ENCODE measurements around the gene ADAMTS12.

Gene ADAMTS12

DNA sequence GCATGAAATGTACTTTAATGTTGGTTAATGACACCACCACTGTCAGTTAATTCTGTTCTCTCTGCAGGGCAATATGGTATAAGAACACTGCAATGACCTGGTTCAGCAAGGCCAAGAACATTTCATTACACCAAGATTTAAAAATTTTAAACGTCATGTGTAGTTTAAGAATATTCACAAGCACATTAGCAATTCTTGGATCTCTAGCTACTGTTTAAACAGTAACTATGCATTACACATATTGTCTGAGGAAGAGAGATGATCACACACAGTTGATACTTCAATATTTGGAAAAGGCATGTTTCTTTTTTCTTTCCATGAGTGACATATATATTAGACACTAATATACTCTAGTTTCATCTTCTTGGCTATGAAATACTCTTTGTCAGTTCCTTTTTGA is 143.0 kb downstream of the ADAMTS12 start:
- H3K36me3 ChIP-seq (ENCODE audit: insufficient read depth, low read length), result no peaks in the 10 kb centered on the region
- no peaks in the 10 kb centered on the region for H3K27me3 ChIP-seq (ENCODE audit: control insufficient read depth, insufficient read depth, low read length)
- no peaks in the 10 kb centered on the region for H3K9me3 ChIP-seq (replicated peaks; ENCODE audit: low read length)

DNA sequence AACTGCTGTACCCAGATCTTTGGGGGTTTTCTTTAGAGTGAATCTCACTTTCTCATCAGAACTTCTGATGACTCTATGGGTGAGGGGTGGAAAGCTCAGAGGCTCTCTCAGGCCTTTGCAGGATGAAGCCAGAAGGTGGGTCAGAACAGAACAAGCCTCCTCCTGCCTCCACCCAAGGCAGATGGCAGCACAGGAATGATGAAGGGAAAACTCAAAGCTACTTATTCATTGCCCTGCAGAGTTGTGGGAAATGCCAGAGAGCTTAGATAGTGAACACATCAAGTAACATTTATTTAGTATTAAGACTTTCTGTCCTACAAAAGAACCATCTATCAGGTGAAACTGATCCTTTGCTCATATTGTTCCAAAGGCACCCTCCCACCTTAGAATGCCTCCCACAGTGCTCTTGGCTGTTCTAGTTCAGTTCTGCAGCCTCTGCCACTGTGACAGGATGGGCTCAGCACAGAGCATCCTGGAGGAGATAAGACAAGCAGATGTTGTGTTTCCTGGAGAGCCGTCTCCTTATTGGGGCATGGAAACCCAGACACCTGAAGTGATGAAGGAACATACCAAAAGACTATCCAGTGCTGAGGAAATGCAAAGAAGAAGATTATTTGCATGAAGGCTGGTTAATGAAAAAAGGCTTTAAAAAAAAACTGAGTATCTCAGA is 146.6 kb downstream of the ADAMTS12 start:
- no peaks in the 10 kb centered on the region for H3K4me1 ChIP-seq (ENCODE audit: control insufficient read depth, insufficient read depth, low read length)
- H3K36me3 ChIP-seq (ENCODE audit: insufficient read depth, low read length), result no peaks in the 10 kb centered on the region
- no peak overlapping the region for H3K4me2 ChIP-seq (ENCODE audit: low read length)
- no peaks in the 10 kb centered on the region for H3K27me3 ChIP-seq (ENCODE audit: control insufficient read depth, insufficient read depth, low read length)
- no peaks in the 10 kb centered on the region for H3K9me3 ChIP-seq (replicated peaks; ENCODE audit: low read length)
- no peak overlapping the region for H3K9ac ChIP-seq (ENCODE audit: low read depth, low read length)
- H3K4me3 ChIP-seq (ENCODE audit: low read length), result no peak overlapping the region

More for the DNA sequence above, 143.0 kb downstream of the ADAMTS12 start:
- no peak overlapping the region for H3K4me3 ChIP-seq (ENCODE audit: low read length)
- no peak overlapping the region for H3K9ac ChIP-seq (ENCODE audit: low read depth, low read length)
- H3K4me1 ChIP-seq (ENCODE audit: control insufficient read depth, insufficient read depth, low read length), result no peaks in the 10 kb centered on the region
- no peak overlapping the region for H3K4me2 ChIP-seq (ENCODE audit: low read length)

DNA sequence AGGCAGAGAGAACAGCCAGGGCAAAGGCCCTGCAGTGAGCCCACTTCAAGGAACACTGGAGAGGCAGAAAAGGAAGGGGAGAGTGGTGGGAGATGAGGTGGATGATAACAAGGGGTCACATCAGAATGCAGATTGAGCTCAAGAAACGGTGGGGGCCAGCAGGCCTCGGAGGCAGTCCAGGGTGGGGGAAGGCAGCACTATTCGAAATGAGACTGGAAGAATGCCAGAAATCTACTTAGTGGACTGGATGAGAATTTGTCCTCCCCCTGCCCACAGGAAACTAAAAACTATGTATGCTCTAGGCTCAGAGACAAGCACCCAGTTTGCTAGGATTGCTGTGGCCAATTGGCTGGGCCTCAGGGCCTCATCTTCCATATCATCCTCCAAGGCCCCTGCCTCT is 148.7 kb downstream of the ADAMTS12 start:
- Histone ChIP-seq H3K36me3 (ENCODE audit: insufficient read depth, low read length) (no peaks in the 10 kb centered on the region), H3K4me1 (ENCODE audit: control insufficient read depth, insufficient read depth, low read length) (no peaks in the 10 kb centered on the region), H3K27me3 (ENCODE audit: control insufficient read depth, insufficient read depth, low read length) (no peaks in the 10 kb centered on the region)

DNA sequence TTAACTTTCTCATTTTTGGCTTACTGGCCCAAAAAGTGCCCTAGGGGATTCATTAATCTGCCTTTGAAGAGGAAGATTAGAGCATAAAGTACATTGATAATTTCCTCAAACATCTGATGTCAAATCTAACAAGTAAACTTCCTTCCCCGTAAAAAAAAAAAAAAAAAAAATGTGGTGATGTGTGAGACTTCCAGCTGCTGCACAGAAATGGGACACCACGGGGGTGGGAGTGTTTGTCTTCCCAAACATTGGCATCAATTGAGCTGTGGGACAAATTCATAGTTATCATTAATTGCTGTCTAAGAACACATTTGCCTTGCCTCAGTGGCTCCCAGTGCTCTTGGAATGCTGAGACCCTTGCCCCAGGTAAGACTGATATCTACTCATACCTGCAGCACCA is 149.6 kb downstream of the ADAMTS12 start:
- H3K9me3 ChIP-seq (replicated peaks; ENCODE audit: low read length), result no peaks in the 10 kb centered on the region
- H3K4me1 ChIP-seq (ENCODE audit: control insufficient read depth, insufficient read depth, low read length), result no peaks in the 10 kb centered on the region
- no peak overlapping the region for H3K9ac ChIP-seq (ENCODE audit: low read depth, low read length)
- H3K4me2 ChIP-seq (ENCODE audit: low read length), result no peak overlapping the region
- no peaks in the 10 kb centered on the region for H3K36me3 ChIP-seq (ENCODE audit: insufficient read depth, low read length)
- no peak overlapping the region for H3K4me3 ChIP-seq (ENCODE audit: low read length)
- no peaks in the 10 kb centered on the region for H3K27me3 ChIP-seq (ENCODE audit: control insufficient read depth, insufficient read depth, low read length)

More for the DNA sequence above, 148.7 kb downstream of the ADAMTS12 start:
- no peak overlapping the region for H3K4me3 ChIP-seq (ENCODE audit: low read length)
- no peak overlapping the region for H3K9ac ChIP-seq (ENCODE audit: low read depth, low read length)
- no peak overlapping the region for H3K4me2 ChIP-seq (ENCODE audit: low read length)
- H3K9me3 ChIP-seq (replicated peaks; ENCODE audit: low read length), result no peaks in the 10 kb centered on the region

DNA sequence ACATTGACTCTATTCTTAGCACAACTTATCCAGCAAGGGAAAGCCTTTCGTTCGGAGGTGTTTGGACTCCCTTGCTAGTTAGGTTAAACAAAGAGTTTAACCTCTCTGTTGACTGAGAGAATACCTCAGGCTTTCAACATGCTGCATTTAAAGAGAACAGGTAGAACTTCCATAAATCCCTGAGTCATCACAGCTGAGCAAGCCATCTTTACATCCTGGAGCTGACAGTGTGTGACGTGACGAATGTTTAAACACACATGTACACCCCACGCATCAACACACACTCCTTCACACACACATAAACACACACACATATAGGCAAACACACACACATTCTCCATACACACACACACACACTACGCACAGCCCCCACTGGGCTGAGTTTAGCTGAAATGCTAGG is 152.8 kb downstream of the ADAMTS12 start:
- H3K9ac ChIP-seq (ENCODE audit: low read depth, low read length), result no peak overlapping the region
- no peak overlapping the region for H3K4me2 ChIP-seq (ENCODE audit: low read length)
- H3K36me3 ChIP-seq (ENCODE audit: insufficient read depth, low read length), result no peaks in the 10 kb centered on the region
- H3K4me1 ChIP-seq (ENCODE audit: control insufficient read depth, insufficient read depth, low read length), result peaks cover 10% of the 10 kb centered on the region
- H3K27me3 ChIP-seq (ENCODE audit: control insufficient read depth, insufficient read depth, low read length), result no peaks in the 10 kb centered on the region
- H3K4me3 ChIP-seq (ENCODE audit: low read length), result no peak overlapping the region
- H3K9me3 ChIP-seq (replicated peaks; ENCODE audit: low read length), result no peaks in the 10 kb centered on the region

DNA sequence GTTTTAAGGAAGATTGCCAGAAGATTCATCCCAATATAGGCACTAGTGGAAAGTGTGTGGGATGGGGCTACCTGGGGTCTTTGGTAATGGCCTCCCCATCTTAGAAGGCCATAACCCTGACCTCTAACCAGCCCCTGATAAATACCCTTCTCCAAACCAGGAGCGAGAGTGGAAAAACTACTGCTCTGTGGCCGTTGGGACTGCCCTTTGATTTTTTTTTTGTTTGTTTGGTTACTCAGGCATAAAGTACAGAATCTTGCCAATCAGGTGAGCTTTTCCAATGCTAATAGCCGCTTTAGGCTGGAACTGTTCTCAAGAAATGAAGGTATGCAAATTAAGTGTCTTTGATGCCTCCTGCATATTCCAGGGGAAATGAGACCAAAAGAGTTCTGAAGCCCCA is 153.7 kb downstream of the ADAMTS12 start:
- Histone ChIP-seq H3K4me3 (ENCODE audit: low read length) (no peak overlapping the region), H3K9me3 (replicated peaks; ENCODE audit: low read length) (no peaks in the 10 kb centered on the region), H3K36me3 (ENCODE audit: insufficient read depth, low read length) (no peaks in the 10 kb centered on the region), H3K4me1 (ENCODE audit: control insufficient read depth, insufficient read depth, low read length) (peaks cover 11% of the 10 kb centered on the region), H3K27me3 (ENCODE audit: control insufficient read depth, insufficient read depth, low read length) (no peaks in the 10 kb centered on the region), H3K4me2 (ENCODE audit: low read length) (no peak overlapping the region), H3K9ac (ENCODE audit: low read depth, low read length) (no peak overlapping the region)

DNA sequence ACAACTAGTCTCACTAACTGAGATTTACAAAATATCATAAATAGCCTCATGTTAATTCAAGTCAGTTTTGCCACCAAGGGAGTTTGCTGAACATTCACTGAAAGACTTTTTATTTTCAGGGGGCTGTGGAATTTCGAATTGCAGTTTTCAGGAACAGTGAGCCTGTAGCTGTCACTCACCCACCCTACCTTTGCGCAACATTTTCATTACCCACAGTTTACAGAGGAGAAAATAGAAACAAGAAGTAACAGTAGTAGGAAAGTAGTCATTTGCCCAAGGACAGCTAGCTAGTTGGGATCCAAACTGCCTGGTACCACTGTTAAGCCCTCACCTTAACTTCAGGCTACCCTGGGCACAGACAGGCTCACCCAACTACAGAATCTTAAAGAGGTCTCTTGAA is 154.1 kb downstream of the ADAMTS12 start:
- H3K4me3 ChIP-seq (ENCODE audit: low read length), result no peak overlapping the region
- peaks cover 11% of the 10 kb centered on the region for H3K4me1 ChIP-seq (ENCODE audit: control insufficient read depth, insufficient read depth, low read length)
- H3K9ac ChIP-seq (ENCODE audit: low read depth, low read length), result no peak overlapping the region
- no peak overlapping the region for H3K4me2 ChIP-seq (ENCODE audit: low read length)
- H3K27me3 ChIP-seq (ENCODE audit: control insufficient read depth, insufficient read depth, low read length), result no peaks in the 10 kb centered on the region
- no peaks in the 10 kb centered on the region for H3K36me3 ChIP-seq (ENCODE audit: insufficient read depth, low read length)
- H3K9me3 ChIP-seq (replicated peaks; ENCODE audit: low read length), result no peaks in the 10 kb centered on the region

DNA sequence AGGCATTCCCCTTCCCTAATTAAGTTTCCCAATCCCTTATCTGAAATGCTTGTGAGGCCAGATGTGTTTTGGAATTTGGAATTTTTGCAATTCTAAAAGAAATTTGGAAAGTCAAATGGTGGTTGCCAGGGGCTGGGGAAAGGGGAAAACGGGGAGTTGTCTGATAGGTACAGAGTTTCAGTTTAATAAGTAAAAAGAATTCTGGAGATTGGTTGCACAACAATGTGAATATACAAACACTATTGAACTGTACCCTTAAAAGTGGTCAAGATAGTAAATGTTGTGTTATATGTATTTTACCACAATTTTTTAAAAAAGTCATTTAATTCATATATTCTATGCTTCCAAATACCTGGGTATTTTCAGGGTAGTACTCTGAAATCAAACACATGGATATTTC is 154.5 kb downstream of the ADAMTS12 start:
- no peaks in the 10 kb centered on the region for H3K36me3 ChIP-seq (ENCODE audit: insufficient read depth, low read length)
- no peak overlapping the region for H3K9ac ChIP-seq (ENCODE audit: low read depth, low read length)
- peaks cover 11% of the 10 kb centered on the region for H3K4me1 ChIP-seq (ENCODE audit: control insufficient read depth, insufficient read depth, low read length)
- H3K27me3 ChIP-seq (ENCODE audit: control insufficient read depth, insufficient read depth, low read length), result no peaks in the 10 kb centered on the region
- H3K4me3 ChIP-seq (ENCODE audit: low read length), result no peak overlapping the region
- no peaks in the 10 kb centered on the region for H3K9me3 ChIP-seq (replicated peaks; ENCODE audit: low read length)
- H3K4me2 ChIP-seq (ENCODE audit: low read length), result no peak overlapping the region

DNA sequence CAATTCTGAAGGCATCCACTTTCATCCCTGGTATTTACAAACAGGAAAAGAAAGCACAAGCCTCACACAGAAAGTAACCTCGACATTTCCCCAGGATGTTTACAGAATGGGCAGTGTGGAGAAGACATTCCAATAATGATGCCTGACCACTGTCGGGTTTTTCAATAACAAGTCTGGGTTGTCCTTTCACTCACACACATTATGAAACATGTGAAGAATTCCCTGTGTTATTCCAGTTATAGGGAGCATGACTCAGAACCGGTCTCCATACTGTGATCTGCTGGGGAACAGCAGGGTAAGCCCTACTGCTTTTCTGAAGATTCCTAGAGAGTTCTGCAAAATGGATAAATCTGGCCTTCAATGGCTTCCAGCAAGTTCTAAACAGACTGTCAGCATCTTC is 155.3 kb downstream of the ADAMTS12 start:
- Histone ChIP-seq H3K27me3 (ENCODE audit: control insufficient read depth, insufficient read depth, low read length) (no peaks in the 10 kb centered on the region), H3K9ac (ENCODE audit: low read depth, low read length) (no peak overlapping the region), H3K9me3 (replicated peaks; ENCODE audit: low read length) (no peaks in the 10 kb centered on the region), H3K4me3 (ENCODE audit: low read length) (no peak overlapping the region), H3K36me3 (ENCODE audit: insufficient read depth, low read length) (no peaks in the 10 kb centered on the region), H3K4me2 (ENCODE audit: low read length) (no peak overlapping the region), H3K4me1 (ENCODE audit: control insufficient read depth, insufficient read depth, low read length) (peaks cover 11% of the 10 kb centered on the region)

DNA sequence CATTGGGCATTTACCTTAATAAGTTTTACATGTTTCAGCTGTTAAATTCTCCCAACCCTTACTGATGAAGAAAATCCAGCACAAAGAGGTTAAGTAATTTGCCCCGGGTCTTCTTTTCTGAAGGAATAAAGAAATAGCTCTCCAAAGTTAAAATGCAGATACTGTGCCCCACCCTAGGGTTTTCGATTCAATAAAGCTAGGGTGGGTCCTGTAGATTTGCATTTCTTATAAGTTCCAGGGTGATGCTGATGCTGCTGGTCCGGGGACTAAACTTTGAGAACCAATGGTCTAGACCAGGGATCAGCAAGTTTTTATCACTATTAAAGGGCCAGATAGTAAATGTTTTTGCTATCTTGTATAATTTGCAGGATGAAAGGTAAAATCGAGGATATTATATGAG is 156.7 kb downstream of the ADAMTS12 start:
- Histone ChIP-seq H3K9me3 (replicated peaks; ENCODE audit: low read length) (no peaks in the 10 kb centered on the region), H3K4me2 (ENCODE audit: low read length) (no peak overlapping the region), H3K36me3 (ENCODE audit: insufficient read depth, low read length) (no peaks in the 10 kb centered on the region), H3K4me1 (ENCODE audit: control insufficient read depth, insufficient read depth, low read length) (peaks cover 11% of the 10 kb centered on the region), H3K4me3 (ENCODE audit: low read length) (no peak overlapping the region), H3K9ac (ENCODE audit: low read depth, low read length) (no peak overlapping the region), H3K27me3 (ENCODE audit: control insufficient read depth, insufficient read depth, low read length) (no peaks in the 10 kb centered on the region)

DNA sequence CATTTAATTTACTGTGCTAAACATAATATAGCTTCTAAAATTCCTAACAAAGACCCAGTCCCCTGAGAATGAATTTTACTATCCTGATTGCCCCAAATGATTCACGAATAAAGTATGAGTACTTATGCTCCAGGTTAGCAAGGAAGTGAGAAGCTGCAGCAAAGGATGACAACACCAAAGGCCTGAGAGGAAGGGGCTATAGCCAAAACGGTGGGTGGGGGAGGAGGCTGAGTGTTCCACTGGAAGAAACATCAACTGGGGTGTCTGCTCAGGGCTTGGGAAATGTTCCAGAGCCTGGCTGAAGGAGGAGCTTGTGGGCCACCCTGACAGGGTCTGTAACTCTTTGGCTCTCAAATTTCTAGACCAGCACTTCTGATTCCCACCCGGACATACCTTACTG is 157.3 kb downstream of the ADAMTS12 start:
- no peak overlapping the region for H3K4me3 ChIP-seq (ENCODE audit: low read length)
- no peak overlapping the region for H3K4me2 ChIP-seq (ENCODE audit: low read length)
- no peak overlapping the region for H3K9ac ChIP-seq (ENCODE audit: low read depth, low read length)
- H3K4me1 ChIP-seq (ENCODE audit: control insufficient read depth, insufficient read depth, low read length), result peaks cover 11% of the 10 kb centered on the region
- H3K9me3 ChIP-seq (replicated peaks; ENCODE audit: low read length), result no peaks in the 10 kb centered on the region
- H3K36me3 ChIP-seq (ENCODE audit: insufficient read depth, low read length), result no peaks in the 10 kb centered on the region
- H3K27me3 ChIP-seq (ENCODE audit: control insufficient read depth, insufficient read depth, low read length), result no peaks in the 10 kb centered on the region

DNA sequence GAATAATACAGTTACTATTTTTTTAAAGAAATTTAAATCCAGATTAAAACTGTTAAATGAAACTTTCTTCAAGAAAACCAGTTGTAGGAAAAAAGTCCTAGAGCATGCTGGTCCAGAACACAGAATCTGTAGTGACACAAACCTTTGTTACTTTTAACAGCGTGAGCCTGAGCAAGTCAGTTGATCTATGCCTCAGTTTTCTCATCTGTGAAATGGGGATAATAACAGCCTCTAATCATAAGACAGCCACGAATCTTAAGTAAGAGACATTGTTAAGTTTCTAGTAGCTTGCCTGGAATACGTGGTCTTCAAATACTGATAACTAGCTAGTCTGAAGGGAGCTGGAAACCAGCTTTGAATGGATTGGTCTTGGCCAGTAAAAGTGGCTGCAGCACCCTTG is 158.6 kb downstream of the ADAMTS12 start:
- Histone ChIP-seq H3K4me2 (ENCODE audit: low read length) (no peak overlapping the region), H3K9ac (ENCODE audit: low read depth, low read length) (no peak overlapping the region), H3K4me3 (ENCODE audit: low read length) (no peak overlapping the region), H3K27me3 (ENCODE audit: control insufficient read depth, insufficient read depth, low read length) (no peaks in the 10 kb centered on the region), H3K9me3 (replicated peaks; ENCODE audit: low read length) (no peaks in the 10 kb centered on the region), H3K4me1 (ENCODE audit: control insufficient read depth, insufficient read depth, low read length) (peaks cover 11% of the 10 kb centered on the region), H3K36me3 (ENCODE audit: insufficient read depth, low read length) (no peaks in the 10 kb centered on the region)

Measured in skeletal muscle satellite cell (primary cell).